ENCODE data around the gene MIS18A.

MIS18A gene

GRCh38 chr21:32256873-32257620 is 21.8 kb downstream of the MIS18A start:
- no peak for DNase-seq (ENCODE audit: low read depth in 2 of 3, low spot score in 2 of 3)

- DNase-seq (ENCODE audit: low read depth in 2 of 3, low spot score in 2 of 3): no peak
These were observed 22.6 kb downstream of the MIS18A start for GRCh38 chr21:32256251-32256650.

GRCh38 chr21:32253215-32253641 is 25.6 kb downstream of the MIS18A start:
- no peak for DNase-seq (ENCODE audit: low read depth in 2 of 3, low spot score in 2 of 3)

GRCh38 chr21:32252136-32252535 is 26.7 kb downstream of the MIS18A start:
- no peak for DNase-seq (ENCODE audit: low read depth in 2 of 3, low spot score in 2 of 3)

GRCh38 chr21:32249511-32250280 is 29.2 kb downstream of the MIS18A start:
- DNase-seq (ENCODE audit: low read depth in 2 of 3, low spot score in 2 of 3): no peak

- DNase-seq (ENCODE audit: low read depth in 2 of 3, low spot score in 2 of 3): no peak
These were observed 30.0 kb downstream of the MIS18A start for GRCh38 chr21:32248571-32249461.

GRCh38 chr21:32246571-32247140 is 32.2 kb downstream of the MIS18A start:
- no peak for DNase-seq (ENCODE audit: low read depth in 2 of 3, low spot score in 2 of 3)

- DNase-seq (ENCODE audit: low read depth in 2 of 3, low spot score in 2 of 3): no peak
These were observed 32.9 kb downstream of the MIS18A start for GRCh38 chr21:32245971-32246370.

- no peak for DNase-seq (ENCODE audit: low read depth in 2 of 3, low spot score in 2 of 3)
These were observed 37.8 kb downstream of the MIS18A start for GRCh38 chr21:32240851-32241687.

- DNase-seq (ENCODE audit: low read depth in 2 of 3, low spot score in 2 of 3): no peak
These were observed 39.3 kb downstream of the MIS18A start for GRCh38 chr21:32239551-32239950.

GRCh38 chr21:32238063-32238462 is 40.8 kb downstream of the MIS18A start:
- no peak for DNase-seq (ENCODE audit: low read depth in 2 of 3, low spot score in 2 of 3)

GRCh38 chr21:32237021-32237420 is 41.8 kb downstream of the MIS18A start:
- no peak for DNase-seq (ENCODE audit: low read depth in 2 of 3, low spot score in 2 of 3)

GRCh38 chr21:32233722-32234301 is 45.0 kb downstream of the MIS18A start:
- no peak for DNase-seq (ENCODE audit: low read depth in 2 of 3, low spot score in 2 of 3)

- DNase-seq (ENCODE audit: low read depth in 2 of 3, low spot score in 2 of 3): no peak
These were observed 45.7 kb downstream of the MIS18A start for GRCh38 chr21:32233055-32233546.

GRCh38 chr21:32226444-32226843 is 52.4 kb downstream of the MIS18A start:
- DNase-seq (ENCODE audit: low read depth in 2 of 3, low spot score in 2 of 3): no peak

All from activated CD8-positive, alpha-beta memory T cell treated with anti-CD3 and anti-CD28 coated beads for 48 hours (primary cell).